Neuronal stem cell (in vitro differentiated cells): ENCODE data around the gene EGR1.

Source experiments
- DNase-seq: peaks from one replicate; pipeline ENCODE4 v3.0.0-alpha.2; 2013; ENCODE audit warnings: low spot score
- H2AFZ ChIP-seq: one replicate; pipeline ENCODE4 v1.6.1; 2013; ENCODE audit warnings: mild to moderate bottlenecking, low read length, inconsistent platforms
- H2AK5ac ChIP-seq: 2 replicates; pipeline ENCODE4 v1.6.1; 2013; ENCODE audit warnings: low read depth, mild to moderate bottlenecking, inconsistent platforms, low read length, moderate library complexity, mixed read lengths
- H2BK120ac ChIP-seq: 2 replicates; pipeline ENCODE4 v1.6.1; 2013; ENCODE audit warnings: low read depth, mild to moderate bottlenecking, inconsistent platforms, low read length, moderate library complexity, mixed read lengths
- H2BK12ac ChIP-seq: one replicate; pipeline ENCODE4 v1.6.1; 2013; ENCODE audit warnings: low read length, inconsistent platforms
- H2BK15ac ChIP-seq: 2 replicates; pipeline ENCODE4 v1.6.1; 2013; ENCODE audit warnings: mild to moderate bottlenecking, low read length, inconsistent platforms, mixed read lengths
- H2BK5ac ChIP-seq: one replicate; pipeline ENCODE4 v1.6.1; 2013; ENCODE audit warnings: inconsistent platforms, mild to moderate bottlenecking, low read length, moderate library complexity
- H3K14ac ChIP-seq: one replicate; pipeline ENCODE4 v1.6.1; 2013; ENCODE audit warnings: low read length, inconsistent platforms
- H3K18ac ChIP-seq: 2 replicates; pipeline ENCODE4 v1.6.1; 2013; ENCODE audit warnings: low read length, inconsistent platforms
- H3K23ac ChIP-seq: 2 replicates; pipeline ENCODE4 v1.6.1; 2013; ENCODE audit warnings: low read depth, mild to moderate bottlenecking, mixed read lengths, low read length, inconsistent platforms; ENCODE audit not compliant: poor library complexity
- H3K27ac ChIP-seq: replicated peaks from 3 replicates; pipeline ENCODE4 v1.5.1; 2013; ENCODE audit warnings: low read length, inconsistent platforms
- H3K27me3 ChIP-seq, 3 experiments: 2 replicates each; pipeline ENCODE4 v1.6.1; 2013; ENCODE audit warnings: low read length in 3 of 3, mild to moderate bottlenecking in 2 of 3, inconsistent platforms in 1 of 3, low read depth in 1 of 3, mixed read lengths in 1 of 3, moderate library complexity in 1 of 3; ENCODE audit not compliant: control insufficient read depth in 3 of 3, insufficient read depth in 3 of 3
- H3K36me3 ChIP-seq, 2 donors: replicated peaks in 1 of 2; 2 replicates each; pipeline ENCODE4 v1.6.1; 2013; ENCODE audit warnings: low read length in 2 of 2; ENCODE audit not compliant: control insufficient read depth in 2 of 2, insufficient read depth in 2 of 2
- H3K4ac ChIP-seq: 2 replicates; pipeline ENCODE4 v1.6.1; 2013; ENCODE audit warnings: inconsistent platforms, mild to moderate bottlenecking, low read length, moderate library complexity
- H3K4me1 ChIP-seq, 2 donors: 1 replicate in 1 of 2; 2 replicates in 1 of 2; pipeline ENCODE4 v1.6.1; 2013; ENCODE audit warnings: low read length in 2 of 2, low read depth in 1 of 2; ENCODE audit not compliant: control insufficient read depth in 2 of 2, insufficient read depth in 1 of 2
- H3K4me2 ChIP-seq: one replicate; pipeline ENCODE4 v1.6.1; 2013; ENCODE audit warnings: mild to moderate bottlenecking, low read length, inconsistent platforms; ENCODE audit not compliant: insufficient read depth, poor library complexity, severe bottlenecking
- H3K4me3 ChIP-seq, 2 donors: 2 replicates each; pipeline ENCODE4 v1.5.1; 2013; ENCODE audit warnings: low read length in 2 of 2, mild to moderate bottlenecking in 2 of 2, inconsistent platforms in 1 of 2, moderate library complexity in 1 of 2
- H3K79me1 ChIP-seq: one replicate; pipeline ENCODE4 v1.6.1; 2013; ENCODE audit warnings: low read depth, mild to moderate bottlenecking, inconsistent platforms, low read length, moderate library complexity
- H3K9ac ChIP-seq: one replicate; pipeline ENCODE4 v1.6.1; 2013; ENCODE audit warnings: mild to moderate bottlenecking, low read depth, low read length, inconsistent platforms; ENCODE audit not compliant: poor library complexity
- H3K9me3 ChIP-seq, 2 donors: replicated peaks in 1 of 2; 2 replicates each; pipeline versions ENCODE3 to v1.6.1; 2013; ENCODE audit warnings: low read length in 2 of 2, mild to moderate bottlenecking in 2 of 2, inconsistent platforms in 1 of 2, low read depth in 1 of 2, mixed read lengths in 1 of 2, moderate library complexity in 1 of 2; ENCODE audit not compliant: control insufficient read depth in 2 of 2, insufficient read depth in 1 of 2
- H4K8ac ChIP-seq: one replicate; pipeline ENCODE4 v1.6.1; 2013; ENCODE audit warnings: low read depth, mild to moderate bottlenecking, inconsistent platforms, low read length, moderate library complexity
- H4K91ac ChIP-seq: one replicate; pipeline ENCODE4 v1.6.1; 2013; ENCODE audit warnings: low read length, low read depth, mild to moderate bottlenecking, inconsistent platforms; ENCODE audit not compliant: poor library complexity
- WGBS, 2 donors: extraction: QIAGEN DNeasy Blood & Tissue Kit; methylation state at CpG; one replicate each; pipeline ENCODE4 v1.1.7; 2013; ENCODE audit warnings: missing lambda C conversion rate in 2 of 2, mixed read lengths in 1 of 2; ENCODE audit not compliant: insufficient read length in 2 of 2, insufficient replicate concordance in 1 of 2; ENCODE audit errors: extremely low coverage in 2 of 2; 5-methylcytosine and 5-hydroxymethylcytosine counted together

The EGR1 gene

GRCh38 chr5:138469540-138470321 is 4.5 kb downstream of the EGR1 start:
- Histone ChIP-seq H3K18ac (no peak overlapping the region), H3K4me1 (peaks cover 10 to 26% of the 10 kb centered on the region in 2 donors), H3K27ac (no peak overlapping the region), H2BK12ac (no peak overlapping the region), H3K4me3 (no peak overlapping the region), H2BK120ac (no peak overlapping the region), H2BK15ac (no peak overlapping the region), H3K79me1 (peaks cover 13% of the 10 kb centered on the region), H3K14ac (no peak overlapping the region), H3K4ac (no peak overlapping the region), H2AFZ (no peak overlapping the region), H4K8ac (no peak overlapping the region), H3K36me3 (peaks cover 15 to 31% of the 10 kb centered on the region in 2 donors), H3K4me2 (no peak overlapping the region), H3K9me3 (no peaks in the 10 kb centered on the region), H3K27me3 (peaks cover 0 to 17% (median 2%) of the 10 kb centered on the region in 3 experiments), H3K23ac (no peak overlapping the region), H2AK5ac (no peak overlapping the region), H4K91ac (no peak overlapping the region), H2BK5ac (no peak overlapping the region), H3K9ac (no peak overlapping the region)
- WGBS, 2 donors, result no CpG with 5 or more reads among the region's 8 CpGs
- no peak for DNase-seq

GRCh38 chr5:138470322-138471051 is 5.2 kb downstream of the EGR1 start:
- Histone ChIP-seq H3K4ac (no peak overlapping the region), H2BK15ac (no peak overlapping the region), H3K9ac (no peak overlapping the region)

GRCh38 chr5:138471052-138471361 is 5.7 kb downstream of the EGR1 start:
- H2BK120ac ChIP-seq, result no peak overlapping the region
- no CpG with 5 or more reads among the region's 2 CpGs for WGBS, 2 donors
- H2BK12ac ChIP-seq, result no peak overlapping the region
- no peak for DNase-seq
- H2BK15ac ChIP-seq, result no peak overlapping the region
- no peak overlapping the region for H4K91ac ChIP-seq
- H3K36me3 ChIP-seq, result peaks cover 15 to 31% of the 10 kb centered on the region in 2 donors
- no peaks in the 10 kb centered on the region for H3K9me3 ChIP-seq
- H3K18ac ChIP-seq, result no peak overlapping the region
- no peak overlapping the region for H3K27ac ChIP-seq
- H4K8ac ChIP-seq, result no peak overlapping the region
- H3K4me3 ChIP-seq, result no peak overlapping the region
- peaks cover 0 to 12% (median 0%) of the 10 kb centered on the region in 3 experiments for H3K27me3 ChIP-seq
- H2AFZ ChIP-seq, result no peak overlapping the region
- no peak overlapping the region for H3K14ac ChIP-seq
- no peak overlapping the region for H2BK5ac ChIP-seq
- no peak overlapping the region for H2AK5ac ChIP-seq
- H3K4ac ChIP-seq, result no peak overlapping the region
- H3K9ac ChIP-seq, result no peak overlapping the region
- H3K4me2 ChIP-seq, result no peak overlapping the region
- H3K4me1 ChIP-seq, result peaks cover 10 to 21% of the 10 kb centered on the region in 2 donors
- H3K79me1 ChIP-seq, result peaks cover 7% of the 10 kb centered on the region
- H3K23ac ChIP-seq, result no peak overlapping the region

More at GRCh38 chr5:138470322-138471051, 5.2 kb downstream of the EGR1 start:
- H3K79me1 ChIP-seq, result peaks cover 11% of the 10 kb centered on the region
- no peak for DNase-seq
- H2AK5ac ChIP-seq, result no peak overlapping the region
- no peak overlapping the region for H3K14ac ChIP-seq
- no CpG with 5 or more reads among the region's 3 CpGs for WGBS, 2 donors
- H3K23ac ChIP-seq, result no peak overlapping the region
- peaks cover 15 to 31% of the 10 kb centered on the region in 2 donors for H3K36me3 ChIP-seq
- no peak overlapping the region for H2BK12ac ChIP-seq
- H3K4me3 ChIP-seq, result no peak overlapping the region
- H2BK120ac ChIP-seq, result no peak overlapping the region
- H3K9me3 ChIP-seq, result no peaks in the 10 kb centered on the region
- no peak overlapping the region for H4K8ac ChIP-seq
- H3K4me1 ChIP-seq, result peaks cover 10 to 26% of the 10 kb centered on the region in 2 donors
- H4K91ac ChIP-seq, result no peak overlapping the region
- no peak overlapping the region for H3K4me2 ChIP-seq
- H3K27me3 ChIP-seq, result peaks cover 0 to 17% (median 2%) of the 10 kb centered on the region in 3 experiments
- no peak overlapping the region for H3K27ac ChIP-seq
- H2AFZ ChIP-seq, result no peak overlapping the region
- H3K18ac ChIP-seq, result no peak overlapping the region
- H2BK5ac ChIP-seq, result no peak overlapping the region

GRCh38 chr5:138472353-138472752 is 7.1 kb downstream of the EGR1 start:
- no peak overlapping the region for H4K91ac ChIP-seq
- H3K9me3 ChIP-seq, result no peaks in the 10 kb centered on the region
- DNase-seq, result no peak
- no peak overlapping the region for H2BK120ac ChIP-seq
- no peak overlapping the region for H3K14ac ChIP-seq
- no peak overlapping the region for H3K4me2 ChIP-seq
- H3K27me3 ChIP-seq, result peaks cover 0 to under 1% (median 0%) of the 10 kb centered on the region in 3 experiments
- H3K4me3 ChIP-seq, result no peak overlapping the region
- no CpG with 5 or more reads among the region's 6 CpGs for WGBS, 2 donors
- H3K4ac ChIP-seq, result no peak overlapping the region
- no peak overlapping the region for H3K9ac ChIP-seq
- no peak overlapping the region for H2AFZ ChIP-seq
- H2BK5ac ChIP-seq, result no peak overlapping the region
- H3K4me1 ChIP-seq, result peaks cover 5 to 8% of the 10 kb centered on the region in 2 donors
- peaks cover 9 to 24% of the 10 kb centered on the region in 2 donors for H3K36me3 ChIP-seq
- no peak overlapping the region for H2AK5ac ChIP-seq
- H3K27ac ChIP-seq, result no peak overlapping the region
- no peak overlapping the region for H3K18ac ChIP-seq
- H2BK12ac ChIP-seq, result no peak overlapping the region
- H4K8ac ChIP-seq, result no peak overlapping the region
- H3K79me1 ChIP-seq, result peaks cover 1% of the 10 kb centered on the region
- no peak overlapping the region for H3K23ac ChIP-seq
- H2BK15ac ChIP-seq, result no peak overlapping the region
